HepG2 (cell line): Measurements from ENCODE around the gene MGST2. TPM values are rescaled to one million over a fixed set of nuclear protein-coding genes. Genes with fewer than 3 reads are reported as not detected.
A peak's percentile ranks its signal among the peaks of the same experiment; 100 is the strongest.

Experiments used
- AKNA ChIP-seq: sonication (generic); formaldehyde crosslinking; IDR thresholded peaks from 2 replicates; pipeline ENCODE4 v1.4.0; 2020; ENCODE audit warnings: missing genetic modification reagents, borderline replicate concordance
- CBFB ChIP-seq: sonication (generic); formaldehyde crosslinking; IDR thresholded peaks from 2 replicates; pipeline ENCODE4 v1.4.0; 2020; ENCODE audit warnings: missing genetic modification reagents
- HES4 ChIP-seq: sonication (generic); formaldehyde crosslinking; IDR thresholded peaks from 2 replicates; pipeline ENCODE4 v1.9.0; 2021; ENCODE audit warnings: mild to moderate bottlenecking, missing genetic modification reagents, borderline replicate concordance
- MBNL3 ChIP-seq: fragments of 250-450 bp; sonication (Bioruptor Pico); conservative IDR thresholded peaks from 2 replicates; pipeline ENCODE4 v1.8.0; 2022; ENCODE audit warnings: mild to moderate bottlenecking, inconsistent platforms
- SOX5 ChIP-seq: IDR thresholded peaks from 2 replicates; pipeline ENCODE4 v1.6.1; 2016; ENCODE audit warnings: borderline replicate concordance
- ZBTB40 ChIP-seq, 2 experiments: fragments of 450-650 bp in 1 of 2; sonication (generic) in 1 of 2; formaldehyde crosslinking in 1 of 2; IDR thresholded peaks; 2 replicates each; pipeline versions ENCODE4 v1.6.1 to v1.8.0; 2016 to 2022; ENCODE audit warnings: antibody characterized with exemption in 1 of 2, mild to moderate bottlenecking in 1 of 2, missing genetic modification reagents in 1 of 2
- ZNF550 ChIP-seq: sonication (generic); formaldehyde crosslinking; IDR thresholded peaks from 2 replicates; pipeline ENCODE4 v1.4.0; 2020; ENCODE audit warnings: mild to moderate bottlenecking, missing genetic modification reagents, borderline replicate concordance
- ZNF572 ChIP-seq: sonication (generic); formaldehyde crosslinking; IDR thresholded peaks from 2 replicates; pipeline ENCODE4 v1.5.1; 2020; ENCODE audit warnings: mild to moderate bottlenecking, missing genetic modification reagents
- ZNF576 ChIP-seq: sonication (generic); formaldehyde crosslinking; IDR thresholded peaks from 2 replicates; pipeline ENCODE4 v1.4.0; 2020; ENCODE audit warnings: mild to moderate bottlenecking, missing genetic modification reagents
- ZNF598 ChIP-seq: sonication (generic); formaldehyde crosslinking; IDR thresholded peaks from 2 replicates; pipeline ENCODE4 v1.5.1; 2020; ENCODE audit warnings: mild to moderate bottlenecking, missing genetic modification reagents, borderline replicate concordance
- ZNF737 ChIP-seq: sonication (generic); formaldehyde crosslinking; IDR thresholded peaks from 2 replicates; pipeline ENCODE4 v1.5.0; 2020; ENCODE audit warnings: missing genetic modification reagents, mild to moderate bottlenecking, borderline replicate concordance
- ZNF761 ChIP-seq: sonication (generic); formaldehyde crosslinking; conservative IDR thresholded peaks from 2 replicates; pipeline ENCODE4 v1.4.0; 2020; ENCODE audit warnings: mild to moderate bottlenecking, missing genetic modification reagents
- polyA plus RNA-seq, 8 experiments: library from polyadenylated mRNA; depleted of rRNA in 3 of 8; stranded (reverse) in 7 of 8; unstranded in 1 of 8; fragments of >200 nt; fragmentation: Illumina TruSeq in 4 of 8; extraction: Trizol in 4 of 8; gene quantifications; 2 replicates each; pipeline versions ENCODE4 v1.2.1 to v1.2.3, GENCODE V29; 2011 to 2016; ENCODE audit warnings: low read depth in 4 of 8, missing spikeins in 1 of 8, mixed read lengths in 1 of 8; ENCODE audit not compliant: insufficient read depth in 1 of 8
- total RNA-seq, 5 experiments: library from RNA; depleted of rRNA; stranded (reverse); fragments of >200 nt; fragmentation: Illumina TruSeq; extraction: Trizol; gene quantifications; 2 replicates each; pipeline ENCODE4 v1.2.3, GENCODE V29; 2016; ENCODE audit warnings: low read depth in 1 of 5

The MGST2 gene
- total and polyA plus RNA-seq, 2 of the 13 experiments (the other 11 are each of a cell fraction or from before 2014, with no cell fraction given), result 205 to 416 TPM

- no peak for TF ChIP-seq ZBTB40 (IDR thresholded peaks at IDR 0.05)
- peak; percentile 76 for TF ChIP-seq ZBTB40 (CRISPR knock-in tag; IDR thresholded peaks at IDR 0.05)
- TF ChIP-seq CBFB (CRISPR knock-in tag), result peak; percentile 16; the same call in 1 of the 2 replicates
- no peak for TF ChIP-seq ZNF576
- TF ChIP-seq HES4 (CRISPR knock-in tag), result peak; percentile 17; the same call in 1 of the 2 replicates
- TF ChIP-seq AKNA, result 0 out of 2 replicates have a peak, but pooled peaks have one; percentile 55
- 0 out of 2 replicates have a peak, but pooled peaks have one; percentile 29 for TF ChIP-seq ZNF761 (CRISPR knock-in tag)
- TF ChIP-seq ZNF550 (CRISPR knock-in tag), result no peak
- TF ChIP-seq MBNL3 (CRISPR knock-in tag), result no peak
- 0 out of 2 replicates have a peak, but pooled peaks have one; percentile 26 for TF ChIP-seq ZNF572 (CRISPR knock-in tag)
- no peak; the same call in 1 of the 2 replicates for TF ChIP-seq ZNF737 (CRISPR knock-in tag)
- peak; percentile 58; the same call in 1 of the 2 replicates for TF ChIP-seq ZNF598 (CRISPR knock-in tag)
- TF ChIP-seq SOX5 (CRISPR knock-in tag), result peak; percentile 86
Observed at GRCh38 chr4:139665690-139666529, at the start of gene MGST2 (continued).
